Mesenteric fat pad (tissue), 1 donor: Measurements from ENCODE around the gene YWHAQ. TPM values are rescaled to one million over a fixed set of nuclear protein-coding genes. Genes with fewer than 3 reads are reported as not detected.
"Not testable (repeated sequence)": the region's sequence is repeated elsewhere in the genome, so short reads cannot be mapped to it uniquely, and the experiment has no call there.

Experiments
- DNase-seq: peaks from one replicate; pipeline ENCODE4 v3.0.0-alpha.2; 2020; ENCODE audit warnings: low spot score
- total RNA-seq: library from RNA; stranded (reverse); fragmentation: NEBNext Ultra II Directional; extraction: Animal tissue kit (Norgen Biotek cat#: 25700); gene quantifications from one replicate; pipeline ENCODE4 v1.2.1, GENCODE V29; 2021
- donor health status: DM: yes; HTN: yes; CAD: no.

YWHAQ gene
- total RNA-seq, 1 donor from 2014 or later = 183 TPM

DNA sequence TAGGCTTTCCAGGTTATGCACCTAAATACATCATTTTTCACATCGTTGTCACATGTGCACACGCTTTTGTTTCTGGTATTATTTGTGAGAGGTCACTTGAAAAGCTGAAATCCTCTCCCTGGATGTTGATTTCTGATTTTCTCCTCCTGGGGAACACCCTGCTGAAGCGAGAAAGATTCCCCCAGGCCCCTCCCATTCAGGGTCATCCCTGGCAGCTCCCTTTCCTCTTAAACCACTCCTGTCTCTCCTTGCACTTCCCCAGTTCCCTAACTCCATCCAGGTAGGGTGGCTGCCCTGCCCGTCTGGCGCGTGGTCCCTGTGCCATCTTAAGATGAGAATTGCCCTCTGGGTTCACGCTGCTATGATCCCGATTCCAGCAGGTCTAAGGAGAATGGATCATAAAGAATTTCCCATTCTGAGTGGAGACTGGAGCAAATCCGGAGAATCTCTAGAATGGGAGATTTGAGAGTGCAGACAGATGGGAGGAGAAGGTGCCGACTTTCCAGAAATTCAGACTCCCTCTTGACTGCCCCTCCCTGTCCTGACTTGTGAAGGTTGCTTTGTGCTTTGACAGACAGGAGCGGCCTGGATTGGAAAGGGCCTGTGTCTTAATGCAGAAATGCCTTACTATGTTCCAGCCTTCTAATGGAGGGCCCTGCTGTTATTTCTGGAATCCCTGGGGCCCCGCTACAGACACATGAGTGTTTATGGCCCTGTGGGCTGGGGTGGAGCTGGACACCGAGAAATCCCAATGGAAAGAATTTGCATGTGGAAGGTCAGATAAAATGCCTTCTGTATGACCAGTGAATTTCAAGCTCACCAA lies 1.3 kb upstream of the YWHAQ start:
- no peak for DNase-seq

DNA sequence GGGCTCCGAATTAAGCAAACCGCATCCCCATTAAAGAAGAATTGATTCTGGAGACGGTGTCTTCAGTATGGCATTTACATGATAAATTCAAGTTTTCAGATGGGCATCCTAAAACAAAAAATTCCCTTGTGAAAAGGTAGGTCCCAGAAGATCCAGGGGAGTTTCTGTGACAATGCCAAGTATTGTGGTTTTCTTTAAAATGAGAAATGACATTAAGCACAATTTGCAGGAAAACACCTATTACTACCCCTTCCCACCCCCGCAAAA lies 689 bp upstream of the YWHAQ start:
- no peak for DNase-seq

DNA sequence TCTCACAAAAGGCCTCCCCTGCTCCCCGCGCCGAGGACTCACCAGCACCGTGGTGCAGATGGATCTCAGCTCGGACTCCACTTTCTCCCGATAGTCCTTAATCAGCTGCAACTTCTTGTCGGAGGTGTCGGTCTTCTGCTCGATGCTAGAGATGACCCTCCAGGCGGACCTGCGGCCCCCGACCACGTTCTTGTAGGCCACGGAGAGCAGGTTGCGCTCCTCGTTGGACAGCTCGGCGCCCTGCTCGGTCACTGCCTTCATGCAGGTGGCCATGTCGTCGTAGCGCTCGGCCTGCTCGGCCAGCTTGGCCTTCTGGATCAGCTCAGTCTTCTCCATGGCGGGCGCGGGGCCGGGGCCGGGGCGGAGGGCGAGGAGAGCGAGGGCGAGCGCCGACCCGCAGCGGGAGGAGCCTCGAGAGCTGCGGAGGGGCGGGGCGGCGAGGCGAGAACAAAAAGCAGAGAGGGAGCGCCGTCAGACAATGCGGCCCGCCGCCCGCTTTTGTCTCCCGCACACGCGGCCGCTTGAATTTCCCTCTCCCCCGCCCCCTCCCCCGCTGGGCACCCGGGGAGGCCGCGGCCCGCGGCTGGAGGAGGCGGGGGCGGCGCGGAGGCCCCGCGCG lies 571 bp downstream of the YWHAQ start:
- peak; percentile 93 for DNase-seq

DNA sequence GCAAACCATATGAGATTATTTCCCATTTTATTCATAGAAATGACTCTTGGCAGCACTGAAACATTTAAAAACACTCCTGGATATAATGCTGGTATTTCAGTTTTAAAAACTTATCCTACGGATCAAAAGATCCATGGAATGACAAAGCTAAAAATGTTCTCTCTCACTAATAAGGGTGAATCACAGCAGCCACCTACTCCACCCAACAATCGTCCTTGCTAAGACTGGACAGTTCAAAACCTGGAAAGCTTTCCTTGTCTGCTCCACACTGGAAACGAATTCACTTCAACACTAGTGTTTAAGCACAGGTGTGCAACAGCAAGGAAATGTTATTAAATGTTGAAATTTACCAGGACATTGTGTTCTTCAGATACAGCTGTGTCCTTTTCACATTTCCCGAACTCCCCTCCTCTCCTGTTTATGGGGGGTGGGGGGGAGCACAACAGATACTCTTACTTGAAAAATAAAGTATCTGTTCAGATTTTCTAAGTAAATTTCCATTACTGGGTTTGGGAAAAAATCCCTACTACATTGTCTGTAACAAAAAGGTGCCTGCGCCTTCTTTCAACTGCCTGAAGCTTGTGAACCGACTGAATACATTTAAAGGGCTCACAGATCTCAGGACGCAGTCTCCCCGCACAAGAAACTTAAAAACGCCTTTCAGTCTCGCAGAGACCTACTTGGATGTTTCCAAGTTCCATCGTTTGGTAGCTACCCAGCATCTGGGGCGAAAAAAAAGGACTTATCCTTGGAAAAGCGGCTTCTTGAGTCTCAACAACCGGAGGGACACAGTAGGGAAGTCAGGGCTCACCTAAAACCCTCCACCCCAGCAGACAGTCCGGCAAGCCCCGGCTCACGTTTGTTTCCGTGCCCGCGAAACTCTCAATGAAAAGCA lies 1.3 kb downstream of the YWHAQ start:
- DNase-seq = no peak

DNA sequence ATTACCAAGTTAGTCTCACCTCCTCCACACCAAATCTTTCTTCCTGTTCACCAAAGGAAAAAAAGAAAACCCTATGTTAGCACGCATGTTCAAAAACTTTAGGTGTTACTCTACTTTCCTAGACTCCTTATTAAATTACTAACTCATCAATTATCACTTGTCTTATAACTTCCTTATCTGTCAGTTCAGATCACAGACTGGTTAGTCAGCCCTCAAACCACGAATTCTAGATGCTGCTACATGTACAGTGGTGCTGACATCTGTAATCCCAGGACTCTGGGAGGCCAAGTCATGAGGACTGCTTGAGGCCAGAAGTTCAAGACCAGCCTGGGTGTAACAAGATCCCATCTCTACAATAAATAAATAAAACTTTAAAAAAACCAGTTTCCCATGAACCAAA lies 3.5 kb downstream of the YWHAQ start:
- no peak for DNase-seq

DNA sequence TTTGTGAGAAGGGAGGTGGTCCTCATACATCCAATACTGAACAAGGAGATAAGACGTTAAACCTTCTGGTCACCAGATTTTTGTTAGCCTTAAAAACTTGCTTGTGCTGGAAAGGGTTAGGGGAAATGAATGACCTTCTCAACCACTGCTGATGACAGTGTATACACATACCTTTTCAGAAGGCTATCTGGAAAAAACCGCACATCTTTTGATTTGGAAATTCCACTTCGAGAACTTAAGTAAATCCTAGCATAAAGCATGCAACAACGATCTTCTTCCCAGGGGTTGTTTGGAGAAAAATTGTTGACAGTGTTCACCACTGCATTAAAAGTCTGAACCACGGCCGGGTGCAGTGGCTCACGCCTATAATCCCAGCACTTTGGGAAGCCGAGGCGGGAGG lies 7.6 kb downstream of the YWHAQ start:
- DNase-seq = no peak

DNA sequence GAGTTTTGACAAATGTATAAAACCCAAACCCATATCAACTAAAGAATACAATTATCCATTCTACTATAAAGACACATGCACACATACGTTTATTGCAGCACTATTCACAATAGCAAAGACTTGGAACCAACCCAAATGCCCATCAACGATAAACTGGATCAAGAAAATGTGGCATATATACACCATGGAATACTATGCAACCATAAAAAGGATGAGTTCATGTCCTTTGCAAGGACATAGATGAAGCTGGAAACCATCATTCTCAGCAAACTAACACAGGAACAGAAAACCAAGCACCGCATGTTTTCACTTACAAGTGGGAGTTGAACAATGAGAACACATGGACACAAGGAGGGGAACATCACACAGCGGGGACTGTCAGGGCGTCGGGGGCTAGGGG lies 9.1 kb downstream of the YWHAQ start:
- DNase-seq = not testable (repeated sequence)

DNA sequence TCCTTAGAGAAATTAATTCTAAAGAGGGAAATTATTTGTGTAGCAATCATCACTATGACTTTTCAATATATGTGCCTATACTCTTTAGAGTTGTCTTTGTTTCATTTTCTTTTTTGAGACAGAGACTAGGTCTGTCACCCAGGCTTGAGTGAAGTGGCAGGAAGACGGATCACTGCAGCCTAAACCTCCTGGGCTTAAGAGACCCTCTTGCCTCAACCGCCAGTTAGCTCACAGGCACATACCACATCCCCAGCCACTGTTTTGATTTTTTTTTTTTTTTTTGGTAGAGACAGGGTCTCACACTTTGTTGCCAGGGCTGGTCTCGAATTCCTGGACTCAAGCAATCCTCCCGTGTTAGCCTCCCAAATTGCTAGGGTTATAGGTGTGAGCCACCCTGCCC lies 12.4 kb downstream of the YWHAQ start:
- no peak for DNase-seq

DNA sequence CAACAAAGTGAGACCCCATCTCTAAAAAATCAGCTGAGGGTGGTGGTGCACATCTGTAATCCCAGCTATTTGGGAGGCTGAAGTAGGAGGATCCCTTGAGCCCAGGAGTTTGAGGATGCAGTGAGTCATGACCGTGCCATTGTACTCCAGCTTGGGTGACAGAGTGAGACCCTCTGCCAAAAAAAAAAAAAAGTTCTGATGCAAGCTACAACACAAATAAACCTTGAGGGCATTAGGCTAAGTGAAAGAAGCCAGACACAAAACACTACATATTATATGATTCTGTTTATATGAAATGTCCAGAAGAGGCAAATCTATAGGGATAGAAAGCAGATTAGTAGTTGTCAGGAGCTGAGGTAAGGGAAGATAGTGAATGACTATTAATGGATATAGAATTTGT lies 13.0 kb downstream of the YWHAQ start:
- DNase-seq = no peak

DNA sequence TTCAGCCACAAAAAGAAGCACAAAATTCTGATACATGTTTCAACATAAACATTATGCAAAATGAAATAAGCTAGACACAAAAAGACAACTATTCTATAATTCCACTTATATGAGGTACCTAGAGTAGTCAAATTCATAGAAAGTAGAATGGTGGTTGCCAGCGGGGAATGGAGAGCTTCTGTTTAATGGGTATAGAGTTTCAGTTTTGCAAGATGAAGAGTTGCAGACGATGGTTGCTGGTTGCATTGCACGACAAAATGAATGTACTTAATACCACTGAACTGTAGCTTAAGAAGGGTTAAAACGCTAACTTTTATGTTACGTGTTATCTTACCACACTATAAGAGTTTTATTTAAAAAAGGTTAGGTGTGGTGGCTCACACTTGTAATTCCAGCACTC lies 13.5 kb downstream of the YWHAQ start:
- DNase-seq = no peak

DNA sequence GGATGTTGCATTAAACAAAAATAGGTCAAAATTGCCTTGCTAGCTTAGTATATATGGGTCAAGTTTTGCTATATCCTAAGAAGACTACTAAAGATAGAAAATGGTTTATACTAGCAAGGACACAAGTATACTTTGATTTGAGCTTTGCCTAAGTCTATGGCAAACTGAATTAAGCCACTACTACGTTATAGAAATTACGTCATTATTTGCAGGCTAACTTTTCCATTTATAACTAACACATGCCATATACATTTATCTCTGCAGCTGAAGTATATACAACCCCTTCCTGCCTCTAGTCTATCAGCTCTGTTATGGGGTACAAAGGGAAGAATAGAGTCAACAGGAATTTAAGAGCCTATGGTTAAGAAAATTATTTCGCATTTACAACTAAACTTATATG lies 16.2 kb downstream of the YWHAQ start:
- no peak for DNase-seq

DNA sequence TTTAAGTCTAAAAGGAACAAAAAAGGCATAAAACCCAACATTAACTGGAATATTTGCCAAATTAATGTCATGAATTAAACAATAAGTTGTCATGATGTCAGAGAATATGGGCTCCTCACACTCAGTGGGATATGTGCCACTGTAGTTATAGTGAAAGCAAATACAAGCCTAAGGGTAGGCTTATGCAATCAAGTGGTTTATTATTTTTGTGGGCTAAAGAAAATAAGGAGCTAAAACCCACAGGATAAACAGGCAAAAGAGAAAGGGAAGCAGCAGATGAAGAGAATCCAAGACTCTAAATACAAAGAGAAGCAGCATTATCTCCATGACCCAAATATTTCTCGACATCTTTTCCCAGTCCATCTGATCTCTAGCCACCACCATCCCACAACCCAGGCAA lies 17.5 kb downstream of the YWHAQ start:
- DNase-seq = no peak

DNA sequence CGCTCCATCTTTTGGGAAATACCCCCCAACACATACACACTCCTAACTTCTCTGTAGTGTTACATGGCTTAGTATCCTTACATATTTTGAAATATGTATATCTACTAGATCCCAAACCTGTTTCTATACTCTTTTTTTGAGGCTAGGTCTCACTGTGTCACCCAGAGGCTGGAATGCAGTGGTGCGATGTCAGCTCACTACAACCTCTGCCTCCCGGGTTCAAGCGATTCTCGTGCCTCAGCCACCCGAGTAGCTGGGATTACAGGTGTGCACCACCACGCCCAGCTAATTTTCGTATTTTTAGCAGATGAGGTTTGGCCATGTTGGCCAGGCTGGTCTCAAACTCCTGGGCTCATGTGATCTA lies 19.3 kb downstream of the YWHAQ start:
- not testable (repeated sequence) for DNase-seq

DNA sequence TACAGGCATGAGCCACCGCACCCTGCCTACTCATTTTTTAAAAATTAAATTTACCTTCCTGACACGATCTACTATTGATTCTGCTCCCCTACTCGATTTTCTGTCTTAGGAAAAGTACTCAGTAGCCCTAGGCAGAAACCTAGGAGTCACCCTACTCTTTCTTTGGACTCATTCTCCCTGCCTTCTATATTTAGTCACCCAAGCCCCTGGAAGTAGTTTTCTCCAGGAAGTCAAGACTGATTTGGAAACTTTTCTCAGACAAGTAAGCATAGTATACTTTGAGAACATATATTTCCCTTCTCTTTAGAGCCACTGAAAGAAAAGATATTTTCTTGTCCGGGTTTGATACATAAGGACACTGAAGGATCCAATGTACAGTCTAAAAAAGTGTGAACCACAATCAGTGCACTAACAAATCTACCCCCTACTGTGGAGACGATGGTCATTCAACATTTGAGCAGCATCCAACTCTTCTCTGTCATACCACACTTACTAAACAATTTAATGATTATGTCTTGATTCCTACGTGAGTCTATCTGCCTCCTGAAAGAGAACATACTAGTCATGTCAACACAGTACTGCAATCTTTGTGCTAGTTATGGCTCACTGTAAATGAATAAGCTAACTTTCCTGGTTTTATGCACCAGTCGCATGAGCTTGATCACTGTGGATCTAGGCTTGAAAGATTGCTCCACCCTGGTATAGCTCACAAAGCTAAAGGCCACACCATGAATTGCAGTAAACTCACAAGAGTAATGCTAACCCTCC lies 19.8 kb downstream of the YWHAQ start:
- no peak for DNase-seq

DNA sequence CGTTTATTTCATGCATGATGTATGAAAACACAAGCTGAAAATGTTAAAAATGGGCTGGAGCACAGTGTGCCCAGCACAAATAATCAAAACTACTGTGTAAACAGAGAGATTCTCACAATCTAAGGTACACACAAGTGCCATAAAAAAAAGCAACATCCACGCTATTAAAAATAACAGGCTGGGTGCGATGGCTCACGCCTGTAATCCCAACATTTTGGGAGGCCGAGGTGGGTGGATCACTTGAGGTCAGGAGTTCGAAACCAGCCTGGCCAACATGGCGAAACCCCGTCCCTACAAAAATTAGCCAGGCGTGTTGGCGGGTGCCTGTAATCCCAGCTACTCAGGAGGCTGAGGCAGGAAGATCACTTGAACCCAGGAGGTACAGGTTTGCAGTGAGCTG lies 22.3 kb downstream of the YWHAQ start:
- not testable (repeated sequence) for DNase-seq

DNA sequence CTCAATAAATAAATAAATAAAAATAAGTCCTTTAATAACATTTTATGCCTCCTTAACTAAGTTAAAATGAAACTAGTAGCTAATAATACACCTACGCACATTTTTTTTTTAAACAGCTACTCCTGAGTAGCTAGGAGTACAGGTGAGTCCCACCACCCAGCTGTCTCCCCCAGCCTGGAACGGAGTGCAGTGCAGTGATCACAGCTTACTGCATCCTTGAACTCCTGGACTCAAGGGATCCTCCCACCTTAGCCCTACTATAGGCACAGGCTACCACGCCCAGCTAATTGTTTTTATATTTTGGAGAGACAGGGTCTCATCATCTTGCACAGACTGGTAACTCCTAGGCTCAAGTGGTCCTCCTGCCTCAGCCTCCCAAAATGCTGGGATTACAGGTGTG lies 28.4 kb downstream of the YWHAQ start:
- no peak for DNase-seq

DNA sequence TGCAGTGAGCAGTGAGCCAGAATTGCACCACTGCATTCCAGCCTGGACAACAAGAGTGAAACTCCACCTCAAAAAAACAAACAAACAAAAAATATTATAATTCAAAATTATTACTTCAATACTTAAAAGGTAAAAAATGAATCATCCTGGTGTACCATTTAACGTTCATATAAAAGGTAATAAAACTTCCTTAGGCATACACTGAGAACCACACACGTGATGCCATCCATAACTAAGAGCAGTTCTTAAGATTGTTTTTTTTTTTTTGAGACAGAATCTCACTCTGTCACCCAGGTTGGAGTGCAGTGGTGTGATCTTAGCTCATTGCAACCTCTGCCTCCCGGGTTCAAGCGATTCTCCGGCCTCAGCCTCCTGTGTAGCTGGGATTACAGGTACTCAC lies 29.4 kb downstream of the YWHAQ start:
- no peak for DNase-seq

DNA sequence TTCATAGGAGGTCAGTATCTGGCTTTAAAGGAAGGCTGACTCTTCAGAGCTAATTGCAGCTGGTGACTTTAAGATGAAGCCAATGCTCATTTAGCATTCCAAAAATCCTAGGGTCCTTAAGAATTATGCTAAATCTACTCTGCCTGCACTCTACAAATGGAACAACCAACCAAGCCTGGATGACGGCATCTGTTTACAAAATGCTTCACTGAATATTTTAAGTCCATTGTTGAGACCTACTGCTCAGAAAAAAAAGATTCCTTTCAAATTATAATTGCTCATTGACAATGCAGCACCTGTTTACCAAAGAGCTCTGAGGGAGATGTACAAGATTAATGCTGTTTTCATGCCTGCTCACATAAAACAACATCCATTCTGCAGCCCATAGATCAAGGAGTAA lies 31.4 kb downstream of the YWHAQ start:
- no peak for DNase-seq

DNA sequence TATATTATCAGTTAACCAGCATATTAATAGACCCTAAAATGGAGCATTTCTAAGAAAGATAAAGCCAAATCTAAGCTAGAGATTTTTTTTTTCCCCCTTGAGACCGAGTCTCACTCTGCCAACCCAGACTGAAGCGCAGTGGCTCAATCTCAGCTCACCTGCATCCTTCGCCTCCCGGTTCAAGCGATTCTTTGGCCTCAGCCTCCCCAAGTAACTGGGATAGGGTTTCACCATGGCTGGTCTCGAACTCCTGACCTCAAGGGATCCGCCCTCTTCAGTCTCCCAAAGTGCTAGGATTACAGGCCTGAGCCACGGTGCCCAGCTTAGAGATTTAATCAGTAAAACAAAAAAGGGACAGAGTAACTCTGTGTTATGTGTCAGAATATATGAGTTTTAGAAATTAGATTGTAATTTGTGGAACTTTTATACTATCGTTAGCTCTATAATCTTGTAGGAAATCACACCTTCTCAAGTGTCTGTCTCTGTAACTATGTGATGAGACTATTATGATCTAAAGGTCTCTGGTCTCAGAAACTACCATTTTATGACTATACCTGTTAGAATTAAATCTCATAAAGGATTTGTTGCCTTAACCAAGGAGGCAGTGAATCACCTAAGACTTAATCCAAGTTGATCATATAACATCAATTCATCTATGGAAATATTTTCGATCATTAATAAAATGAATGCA lies 34.0 kb downstream of the YWHAQ start:
- no peak for DNase-seq

DNA sequence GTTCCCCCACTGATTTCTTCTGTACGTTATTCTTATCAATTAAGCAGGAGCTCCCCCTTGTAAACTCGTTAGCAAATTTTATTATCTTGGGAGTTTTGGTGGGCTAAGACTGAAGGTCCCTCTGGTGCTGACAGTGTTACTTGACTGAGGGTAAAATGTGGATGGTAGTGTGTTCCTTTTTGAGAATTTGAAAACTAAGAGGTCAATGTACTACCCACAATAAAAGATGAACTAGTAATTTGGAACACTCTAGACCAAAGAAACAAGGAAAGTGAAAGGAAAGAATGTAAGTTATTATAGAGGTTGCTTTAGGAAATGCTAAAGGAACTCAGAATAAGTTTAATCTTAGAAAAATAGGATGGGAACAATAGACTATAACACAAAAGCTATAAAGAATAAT lies 35.1 kb downstream of the YWHAQ start:
- DNase-seq = no peak

DNA sequence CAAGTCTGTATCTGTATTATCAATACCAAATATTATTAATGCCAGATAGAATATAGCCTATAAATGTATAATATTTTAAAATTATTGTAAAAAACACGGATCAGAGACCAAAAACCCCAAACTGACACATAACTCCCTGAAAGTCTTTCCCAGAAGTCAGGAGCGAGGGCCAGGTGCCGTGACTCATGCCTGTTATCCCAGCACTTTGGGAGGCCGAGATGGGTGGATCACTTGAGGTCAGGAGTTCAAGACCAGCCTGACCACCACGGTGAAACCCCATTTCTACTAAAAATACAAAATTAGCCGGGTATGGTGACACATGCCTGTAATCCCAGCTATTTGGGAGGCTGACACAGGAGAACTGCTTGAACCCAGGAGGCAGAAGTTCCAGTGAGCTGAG lies 35.5 kb downstream of the YWHAQ start:
- DNase-seq = not testable (repeated sequence)
